Activated T-helper 2 cell treated with anti-CD3 and anti-CD28 coated beads, Interferon-gamma antibody, Interleukin-2, Interleukin-4, amounts not matched to agents 10 μg/mL and 5 μg/mL and 100 μg/mL, durations not matched to agents 14 hours and 24 hours and 36 hours (primary cell): ENCODE measurements around the gene NKIRAS1. TPM values are rescaled to one million over a fixed set of nuclear protein-coding genes. Genes with fewer than 3 reads are reported as not detected.

Source experiments
- DNase-seq: peaks from one replicate; pipeline ENCODE4 v3.0.0; 2021; ENCODE audit warnings: low spot score
- H3K27ac Mint-ChIP-seq: one replicate; pipeline ENCODE4 v1.8.0; 2021; ENCODE audit warnings: mixed read lengths
- H3K27me3 Mint-ChIP-seq: one replicate; pipeline ENCODE4 v1.8.0; 2021; ENCODE audit warnings: low read depth, mixed read lengths
- H3K36me3 Mint-ChIP-seq: one replicate; pipeline ENCODE4 v1.8.0; 2021; ENCODE audit warnings: low read depth, mixed read lengths
- H3K4me1 Mint-ChIP-seq: one replicate; pipeline ENCODE4 v1.8.0; 2021; ENCODE audit warnings: low read depth, mixed read lengths
- H3K4me3 Mint-ChIP-seq: one replicate; pipeline ENCODE4 v1.8.0; 2021; ENCODE audit warnings: low read depth, mild to moderate bottlenecking, moderate library complexity, mixed read lengths
- H3K9me3 Mint-ChIP-seq: one replicate; pipeline ENCODE4 v1.8.0; 2021; ENCODE audit warnings: mixed read lengths
- intact Hi-C: fragments of 100-400 bp; cut with micrococcal nuclease; formaldehyde crosslinking; loops from one replicate; pipeline ENCODE4 v1.15.1; 2023
- total RNA-seq: library from RNA; stranded (reverse); gene quantifications from 2 replicates; pipeline ENCODE4 v1.2.3, GENCODE V29; 2022

NKIRAS1 gene
- total RNA-seq, 1 donor from 2014 or later, result 2.3 TPM

DNA sequence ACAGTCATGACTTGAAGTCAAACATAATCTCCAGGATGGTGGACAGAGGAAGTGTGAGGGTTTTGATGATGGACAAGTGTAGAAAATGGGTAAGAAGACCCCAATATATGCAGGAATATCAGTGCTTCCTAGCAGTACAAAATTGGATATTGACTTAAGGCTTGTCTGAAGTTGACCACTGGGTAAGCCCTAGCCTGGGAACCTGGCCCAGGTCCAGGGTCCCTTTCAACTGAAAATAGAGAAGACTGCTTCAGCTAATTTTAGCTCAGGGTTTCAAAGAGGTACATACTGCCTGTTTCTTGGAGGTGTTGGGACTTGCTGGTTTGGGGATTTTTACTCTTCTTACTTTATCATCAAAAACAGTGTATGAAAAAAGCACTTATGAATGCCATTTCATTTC, 33.0 kb upstream of the NKIRAS1 start:
- Mint-ChIP-seq H3K4me3 (peak overlapping the region; percentile 30), H3K27me3 (no peaks in the 10 kb centered on the region), H3K36me3 (no peaks in the 10 kb centered on the region), H3K9me3 (no peaks in the 10 kb centered on the region), H3K4me1 (peaks cover 19% of the 10 kb centered on the region), H3K27ac (no peak overlapping the region)
- no peak for DNase-seq
- intact Hi-C loops, result loop anchor here (5.0 to 10.0 kb wide), 2 partner anchors 505 to 747 kb away; partner anchors contain the start of gene UBE2E2

DNA sequence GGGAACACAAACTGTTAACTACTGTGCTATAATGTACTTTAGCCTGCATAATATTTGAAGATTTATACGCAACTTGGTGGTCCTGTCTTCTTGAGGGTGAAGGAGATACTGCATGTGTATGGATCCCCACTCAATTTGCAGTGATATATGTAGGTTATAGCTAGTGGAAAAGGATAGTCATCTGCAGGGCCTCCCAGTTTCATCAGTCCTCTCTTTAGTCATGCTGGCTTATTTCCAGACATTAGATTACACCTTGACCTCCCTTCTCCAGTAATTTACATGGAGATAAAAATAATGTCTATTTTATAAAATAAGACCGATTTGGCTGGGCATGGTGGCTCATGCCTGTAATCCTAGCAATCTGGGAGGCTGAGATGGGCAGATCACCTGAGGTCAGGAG, 32.0 kb upstream of the NKIRAS1 start:
- peaks cover 23% of the 10 kb centered on the region for H3K4me1 Mint-ChIP-seq
- H3K27ac Mint-ChIP-seq, result no peak overlapping the region
- intact Hi-C loops, result loop anchor here (5.0 to 10.0 kb wide), 2 partner anchors 504 to 746 kb away; partner anchors contain the start of gene UBE2E2
- no peak for DNase-seq
- H3K4me3 Mint-ChIP-seq, result no peak overlapping the region
- peaks cover 9% of the 10 kb centered on the region for H3K27me3 Mint-ChIP-seq
- no peaks in the 10 kb centered on the region for H3K36me3 Mint-ChIP-seq
- no peaks in the 10 kb centered on the region for H3K9me3 Mint-ChIP-seq

DNA sequence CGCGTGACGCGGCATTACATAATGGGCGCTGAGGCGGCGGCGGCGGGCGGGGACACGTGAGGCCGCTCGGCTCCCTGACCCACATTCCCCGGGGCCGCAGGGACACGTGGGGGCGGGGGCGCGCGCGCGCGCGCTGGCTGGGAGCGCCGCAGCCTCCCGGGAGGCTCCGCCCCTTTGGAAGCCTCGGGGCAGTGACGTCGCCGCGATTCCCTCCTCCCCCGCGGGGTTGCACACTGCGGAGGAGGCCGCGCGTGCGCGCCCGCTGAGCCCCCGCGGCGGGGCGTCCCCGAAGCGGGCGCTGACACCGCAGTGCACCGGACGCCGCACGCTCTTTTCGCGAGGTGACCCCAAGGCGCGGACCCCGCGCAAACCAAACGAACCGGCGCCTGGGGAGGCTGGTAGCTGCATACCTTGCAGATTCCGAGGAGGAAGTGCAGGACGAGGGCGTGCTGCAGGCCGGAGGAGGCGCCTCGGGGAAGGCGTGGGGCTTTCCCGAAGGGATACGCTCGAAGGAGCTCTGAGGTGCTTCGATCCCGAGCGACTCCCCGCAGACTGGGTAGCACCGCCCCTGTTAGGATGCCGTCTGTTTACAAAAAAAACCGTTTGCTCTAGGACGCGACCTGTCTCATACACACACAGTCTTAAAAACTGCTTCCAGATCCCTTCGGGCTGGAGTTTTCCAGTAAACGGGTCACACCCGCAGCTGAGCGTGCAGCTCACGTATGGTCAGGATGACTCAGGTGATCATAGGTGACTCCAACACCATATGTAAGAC, 29.3 kb upstream of the NKIRAS1 start:
- H3K4me3 Mint-ChIP-seq, result peak overlapping the region; percentile 80
- peaks cover 23% of the 10 kb centered on the region for H3K27me3 Mint-ChIP-seq
- H3K27ac Mint-ChIP-seq, result peak overlapping the region; percentile 85
- H3K36me3 Mint-ChIP-seq, result no peaks in the 10 kb centered on the region
- peaks cover 23% of the 10 kb centered on the region for H3K4me1 Mint-ChIP-seq
- DNase-seq, result peak; percentile 91
- H3K9me3 Mint-ChIP-seq, result no peaks in the 10 kb centered on the region
- intact Hi-C loops, result loop anchor here (1.0 to 10.0 kb wide), 4 partner anchors 29 to 744 kb away; partner anchors contain the start of genes RPL15 and UBE2E2

DNA sequence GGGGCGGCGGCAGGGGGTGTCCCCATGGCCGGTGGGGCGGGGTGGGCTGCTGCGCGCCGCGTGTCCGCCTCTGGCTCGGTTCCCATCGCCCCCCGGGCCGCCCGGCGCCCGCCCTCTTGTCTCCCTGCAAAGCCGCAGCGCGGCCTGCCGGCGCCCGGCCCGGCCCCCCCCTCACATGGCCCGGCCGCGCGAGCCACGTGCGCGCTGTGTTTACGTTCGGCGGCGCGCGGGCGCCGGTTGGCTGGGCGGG, 28.8 kb upstream of the NKIRAS1 start:
- Mint-ChIP-seq H3K9me3 (no peaks in the 10 kb centered on the region), H3K27me3 (peaks cover 25% of the 10 kb centered on the region), H3K4me1 (peaks cover 23% of the 10 kb centered on the region), H3K27ac (no peak overlapping the region), H3K36me3 (no peaks in the 10 kb centered on the region), H3K4me3 (no peak overlapping the region)
- no peak for DNase-seq
- intact Hi-C loops, result loop anchor here (1.0 to 10.0 kb wide), 3 partner anchors 28 to 743 kb away; partner anchors contain the start of genes RPL15 and UBE2E2

DNA sequence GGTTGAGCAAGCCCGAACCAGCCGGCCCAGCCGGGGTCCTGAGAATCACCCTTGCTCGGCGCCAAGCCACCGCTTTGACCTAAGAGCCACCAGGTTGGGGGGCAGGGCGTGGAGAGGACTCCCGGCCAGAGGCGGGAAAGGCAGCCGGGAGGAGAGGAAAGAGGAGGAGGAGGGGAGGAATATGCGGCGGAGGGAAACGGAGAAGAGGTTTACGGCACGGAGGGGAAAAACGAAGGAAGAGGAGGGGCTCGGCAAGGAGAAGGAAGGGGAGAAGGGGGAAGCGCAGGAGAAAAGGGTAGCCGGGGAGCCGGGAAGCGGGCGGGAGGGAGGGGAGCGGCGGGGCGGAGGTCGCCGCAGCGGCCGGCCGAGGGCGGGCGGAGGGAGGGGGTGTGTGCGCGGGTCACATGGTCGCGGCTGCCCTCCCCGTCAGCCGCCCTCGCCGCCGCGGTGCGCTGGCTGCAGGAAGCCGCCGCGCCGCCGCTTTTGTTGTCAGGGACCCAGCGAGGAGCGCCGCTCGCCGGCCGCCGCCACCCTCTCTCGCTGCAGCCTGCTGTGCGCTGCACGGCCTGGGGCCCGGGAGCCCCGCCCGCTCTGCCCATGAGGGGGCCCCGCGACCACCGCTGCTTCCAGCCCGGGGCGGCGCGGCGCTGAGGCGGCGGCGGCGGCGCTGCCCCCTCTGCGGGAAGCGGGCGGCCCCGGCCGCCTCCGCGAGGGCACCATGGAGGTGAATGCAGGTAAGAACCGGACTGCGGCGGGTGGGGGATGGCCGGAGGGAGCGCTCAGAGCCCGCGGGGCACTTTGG, 28.3 kb upstream of the NKIRAS1 start, which contains the start of gene NR1D2:
Gene NR1D2 (plus strand): TSS at position 426 of the 802 bp plus-strand sequence. CDS start 293 bp downstream, at position 719.
- no peaks in the 10 kb centered on the region for H3K9me3 Mint-ChIP-seq
- peak within 1 kb of the TSS; percentile 39 for H3K27ac Mint-ChIP-seq
- DNase-seq, result peak; percentile 70
- H3K4me1 Mint-ChIP-seq, result peaks cover 17% of the 10 kb centered on the region
- H3K36me3 Mint-ChIP-seq, result no peaks in the 10 kb centered on the region
- intact Hi-C loops, result loop anchor here (1.0 to 10.0 kb wide), 3 partner anchors 28 to 743 kb away; partner anchors contain the start of genes RPL15 and UBE2E2
- peak within 1 kb of the TSS; percentile 80 for H3K4me3 Mint-ChIP-seq
- H3K27me3 Mint-ChIP-seq, result peaks cover 25% of the 10 kb centered on the region

DNA sequence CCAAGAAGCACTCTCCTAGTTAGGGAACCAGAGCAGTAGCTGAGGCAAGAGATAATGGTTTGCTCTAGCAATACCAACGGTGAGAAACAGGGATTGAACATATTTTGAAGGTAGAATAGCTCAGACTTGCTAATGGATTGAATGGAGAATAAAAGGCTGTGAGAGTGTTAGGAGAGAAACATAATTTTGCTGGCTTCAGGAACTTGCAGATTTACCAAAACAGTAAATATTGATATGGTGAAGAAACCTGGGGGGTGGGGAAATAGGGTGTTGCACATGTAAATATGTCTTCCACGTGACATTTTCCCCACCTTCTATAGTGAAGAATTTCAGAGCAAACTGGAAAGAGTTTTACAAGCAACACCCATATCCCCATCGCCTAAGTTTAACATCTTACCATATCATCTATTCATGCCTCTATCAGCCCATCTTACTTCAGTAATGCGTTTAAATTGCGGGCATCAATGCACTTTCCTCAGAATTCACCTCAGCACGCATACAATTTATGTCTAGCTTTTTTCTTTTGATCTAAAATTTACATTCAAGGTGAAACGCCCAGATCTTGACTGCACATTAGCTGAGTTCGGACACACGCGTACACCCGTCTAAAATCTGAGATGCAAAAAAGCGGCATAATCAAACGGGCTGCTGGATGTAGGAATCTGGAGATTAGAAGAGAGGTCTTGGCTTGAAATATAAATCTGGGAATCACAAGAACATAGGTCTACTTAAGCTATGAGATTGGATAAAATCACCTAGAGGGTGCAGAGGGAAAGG, 27.4 kb upstream of the NKIRAS1 start:
- intact Hi-C loops, result loop anchor here (10.0 kb wide), 1 partner anchor 499 kb away; no protein-coding TSS in a partner anchor
- Mint-ChIP-seq H3K4me1 (peaks cover 9% of the 10 kb centered on the region), H3K4me3 (peak overlapping the region; percentile 77), H3K27ac (peak overlapping the region; percentile 39), H3K9me3 (no peaks in the 10 kb centered on the region), H3K27me3 (peaks cover 27% of the 10 kb centered on the region), H3K36me3 (no peaks in the 10 kb centered on the region)
- DNase-seq, result no peak

DNA sequence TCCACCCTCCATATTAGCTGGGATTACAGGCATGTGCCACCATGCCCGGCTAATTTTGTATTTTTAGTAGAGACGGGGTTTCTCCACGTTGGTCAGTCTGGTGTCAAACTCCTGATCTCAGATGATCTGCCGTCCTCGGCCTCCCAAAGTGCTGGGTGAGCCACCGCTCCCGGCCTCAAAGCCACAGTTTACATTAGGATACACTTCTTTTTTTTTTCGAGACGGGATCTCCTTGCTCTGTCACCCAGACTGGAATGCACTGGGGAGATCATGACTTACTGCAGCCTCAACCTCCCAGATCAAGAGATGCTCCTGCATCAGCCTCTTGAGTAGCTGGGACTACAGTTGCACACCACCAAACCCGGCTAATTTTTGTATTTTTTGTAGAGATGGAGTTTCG, 25.8 kb upstream of the NKIRAS1 start:
- H3K4me1 Mint-ChIP-seq, result peaks cover 9% of the 10 kb centered on the region
- peaks cover 35% of the 10 kb centered on the region for H3K27me3 Mint-ChIP-seq
- no peak overlapping the region for H3K4me3 Mint-ChIP-seq
- no peaks in the 10 kb centered on the region for H3K9me3 Mint-ChIP-seq
- intact Hi-C loops, result loop anchor here (10.0 kb wide), 1 partner anchor 498 kb away; no protein-coding TSS in a partner anchor
- no peak overlapping the region for H3K27ac Mint-ChIP-seq
- no peaks in the 10 kb centered on the region for H3K36me3 Mint-ChIP-seq
- no peak for DNase-seq

DNA sequence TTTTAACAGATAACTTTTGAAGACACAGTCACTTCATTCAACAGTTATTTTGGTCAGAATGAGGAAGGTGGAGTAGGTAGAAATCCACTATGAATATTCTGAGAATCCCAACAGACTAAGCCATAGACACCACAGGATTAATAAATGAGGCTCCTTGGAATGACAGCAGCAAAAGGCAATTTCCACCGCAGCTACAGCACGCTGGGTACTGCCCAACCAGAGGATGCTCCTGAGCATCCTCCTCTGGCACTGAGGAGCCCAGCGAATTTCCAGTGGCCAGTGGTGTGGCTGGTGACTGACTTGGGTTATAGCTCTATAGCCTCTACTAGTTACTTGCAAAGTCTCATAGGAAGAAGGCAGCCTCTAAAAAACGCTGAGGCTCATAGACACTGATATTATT, 24.6 kb upstream of the NKIRAS1 start:
- Mint-ChIP-seq H3K27me3 (peaks cover 41% of the 10 kb centered on the region), H3K27ac (no peak overlapping the region), H3K4me1 (peaks cover 4% of the 10 kb centered on the region), H3K4me3 (no peak overlapping the region), H3K9me3 (no peaks in the 10 kb centered on the region), H3K36me3 (no peaks in the 10 kb centered on the region)
- intact Hi-C loops, result loop anchor here (10.0 kb wide), 1 partner anchor 497 kb away; no protein-coding TSS in a partner anchor
- DNase-seq, result no peak

DNA sequence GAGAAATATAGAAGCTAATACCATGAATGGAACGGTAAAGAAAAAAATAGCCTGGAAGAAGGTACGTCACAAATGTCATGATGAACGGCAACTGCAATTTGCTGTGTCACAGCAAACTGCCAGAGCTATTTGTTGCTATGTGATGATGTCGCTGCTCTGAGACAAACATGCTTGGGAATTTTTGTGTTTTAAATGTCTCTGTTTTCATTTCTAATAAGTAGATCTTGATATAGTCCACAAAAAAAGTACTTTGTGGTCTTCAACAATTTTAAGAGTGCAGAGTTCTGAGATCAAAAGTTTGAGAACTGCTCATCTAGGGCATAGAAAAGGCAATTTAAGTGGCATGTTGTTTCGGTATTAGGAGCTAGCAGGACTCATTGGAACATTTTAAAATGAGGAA, 24.0 kb upstream of the NKIRAS1 start:
- Mint-ChIP-seq H3K4me3 (no peak overlapping the region), H3K27me3 (peaks cover 41% of the 10 kb centered on the region), H3K36me3 (no peaks in the 10 kb centered on the region), H3K27ac (no peak overlapping the region), H3K9me3 (no peaks in the 10 kb centered on the region), H3K4me1 (peaks cover 4% of the 10 kb centered on the region)
- DNase-seq, result no peak
- intact Hi-C loops, result loop anchor here (10.0 kb wide), 1 partner anchor 496 kb away; no protein-coding TSS in a partner anchor

DNA sequence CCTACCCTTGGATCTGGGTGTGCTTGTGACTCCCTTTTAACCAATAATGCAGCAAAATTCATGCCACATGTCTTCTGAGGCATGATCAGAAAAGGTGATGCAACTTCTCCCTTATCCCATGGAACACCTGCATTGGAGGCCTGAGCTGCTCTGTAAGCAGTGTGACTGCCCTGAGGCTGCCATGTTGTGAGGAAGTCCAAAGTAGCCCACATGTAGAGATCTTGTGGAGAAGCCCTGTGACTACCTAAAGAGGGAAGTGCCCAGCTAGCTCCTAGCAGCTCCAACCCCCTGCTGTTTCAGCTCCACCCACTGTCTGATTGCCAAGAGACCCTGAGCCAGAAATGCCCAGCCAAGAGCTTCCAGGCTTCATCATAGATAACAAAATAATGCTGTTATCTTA, 21.9 kb upstream of the NKIRAS1 start:
- no peaks in the 10 kb centered on the region for H3K4me1 Mint-ChIP-seq
- intact Hi-C loops, result no loop called here
- no peak for DNase-seq
- H3K27ac Mint-ChIP-seq, result no peak overlapping the region
- H3K4me3 Mint-ChIP-seq, result no peak overlapping the region
- H3K9me3 Mint-ChIP-seq, result no peaks in the 10 kb centered on the region
- H3K36me3 Mint-ChIP-seq, result no peaks in the 10 kb centered on the region
- H3K27me3 Mint-ChIP-seq, result peaks cover 37% of the 10 kb centered on the region

DNA sequence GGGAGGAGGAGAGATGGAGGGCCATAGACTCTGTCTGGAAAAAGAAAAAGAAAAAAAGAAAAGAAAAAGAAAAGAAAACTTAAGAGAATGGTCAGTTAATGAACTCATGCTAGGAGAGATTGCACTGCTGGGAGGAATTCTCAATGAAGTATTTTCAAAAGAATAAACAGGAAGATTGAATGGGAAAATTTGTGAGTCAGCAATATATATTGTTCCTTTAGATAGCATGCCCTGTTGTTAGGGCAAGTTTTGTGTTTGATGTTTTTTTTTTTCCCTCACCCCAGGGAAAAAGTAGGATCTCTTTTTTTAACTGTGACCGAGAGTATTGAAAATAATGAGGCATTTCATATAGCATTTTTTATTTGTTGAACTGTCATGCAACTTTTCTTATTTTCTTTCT, 20.5 kb upstream of the NKIRAS1 start:
- intact Hi-C loops, result no loop called here
- Mint-ChIP-seq H3K4me3 (no peak overlapping the region), H3K4me1 (no peaks in the 10 kb centered on the region), H3K36me3 (no peaks in the 10 kb centered on the region), H3K27ac (no peak overlapping the region), H3K27me3 (peaks cover 28% of the 10 kb centered on the region), H3K9me3 (no peaks in the 10 kb centered on the region)
- DNase-seq, result no peak

DNA sequence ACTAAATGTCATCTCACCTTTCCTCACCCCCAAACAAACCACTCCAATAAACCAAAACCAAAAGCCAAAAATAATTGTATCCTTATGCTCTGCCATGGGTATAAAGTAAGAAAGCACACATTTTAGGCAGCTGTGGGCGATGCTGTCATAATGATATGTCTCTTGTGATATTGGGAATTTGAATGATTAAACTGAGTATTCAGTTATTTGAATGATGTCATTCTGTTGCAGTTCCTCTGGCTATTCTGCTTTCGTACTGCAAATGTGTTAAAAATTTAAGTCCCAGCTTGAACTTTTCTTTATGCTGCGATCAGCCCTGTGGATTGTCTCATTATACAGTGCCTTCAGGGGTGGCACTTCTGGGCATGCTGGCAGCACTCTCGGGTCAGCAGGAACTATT, 17.5 kb upstream of the NKIRAS1 start:
- no peak for DNase-seq
- no peaks in the 10 kb centered on the region for H3K9me3 Mint-ChIP-seq
- H3K4me3 Mint-ChIP-seq, result no peak overlapping the region
- no peak overlapping the region for H3K27ac Mint-ChIP-seq
- no peaks in the 10 kb centered on the region for H3K36me3 Mint-ChIP-seq
- peaks cover 33% of the 10 kb centered on the region for H3K27me3 Mint-ChIP-seq
- intact Hi-C loops, result no loop called here
- peaks cover 3% of the 10 kb centered on the region for H3K4me1 Mint-ChIP-seq
